Fibroblast of skin of left biceps (primary cell): ENCODE measurements around the gene SMCO3.
"Not testable (repeated sequence)": the region's sequence is repeated elsewhere in the genome, so short reads cannot be mapped to it uniquely, and the experiment has no call there.

ENCODE experiments used
- DNase-seq, 2 experiments: peaks; one replicate each; pipeline ENCODE4 v3.0.0-alpha.2; 2013; ENCODE audit warnings: low read depth in 2 of 2

SMCO3 gene

DNA sequence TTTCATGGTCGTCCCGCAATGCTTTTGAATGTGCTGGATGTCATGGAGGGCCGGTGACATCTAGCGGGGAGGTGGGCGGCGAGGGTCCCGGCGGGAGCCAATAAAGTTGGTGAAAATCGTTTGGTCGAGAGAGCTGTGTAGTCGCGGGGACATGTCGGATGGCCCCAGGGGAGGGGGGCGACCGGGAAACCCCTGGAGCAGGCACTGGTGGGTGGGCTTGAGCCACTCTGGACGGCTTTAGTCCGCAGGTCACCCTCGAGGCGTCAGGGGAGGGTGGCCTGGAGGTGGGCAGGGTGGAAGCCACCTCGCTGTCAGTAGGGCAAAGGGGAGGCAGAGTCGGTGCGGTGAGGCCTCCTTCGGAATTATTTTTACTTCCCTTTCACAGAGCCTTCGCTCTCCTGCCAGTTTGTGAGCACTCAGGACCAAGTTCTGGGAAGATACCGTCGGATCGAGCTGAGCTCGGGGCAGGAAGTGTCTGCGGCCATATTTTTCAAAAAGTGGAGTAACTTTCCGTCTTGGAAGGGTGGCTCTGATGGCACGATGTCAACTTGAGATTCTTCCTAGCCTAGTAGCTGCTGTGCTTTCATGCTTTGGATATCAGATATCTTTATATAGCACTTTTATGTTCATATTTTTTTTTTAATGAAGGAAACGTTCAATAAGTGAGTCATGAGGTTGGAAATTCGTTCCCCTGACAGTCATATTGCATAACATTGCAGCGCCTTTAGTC, 38.9 kb downstream of the SMCO3 start:
- DNase-seq = peak; percentile 55 to 58

DNA sequence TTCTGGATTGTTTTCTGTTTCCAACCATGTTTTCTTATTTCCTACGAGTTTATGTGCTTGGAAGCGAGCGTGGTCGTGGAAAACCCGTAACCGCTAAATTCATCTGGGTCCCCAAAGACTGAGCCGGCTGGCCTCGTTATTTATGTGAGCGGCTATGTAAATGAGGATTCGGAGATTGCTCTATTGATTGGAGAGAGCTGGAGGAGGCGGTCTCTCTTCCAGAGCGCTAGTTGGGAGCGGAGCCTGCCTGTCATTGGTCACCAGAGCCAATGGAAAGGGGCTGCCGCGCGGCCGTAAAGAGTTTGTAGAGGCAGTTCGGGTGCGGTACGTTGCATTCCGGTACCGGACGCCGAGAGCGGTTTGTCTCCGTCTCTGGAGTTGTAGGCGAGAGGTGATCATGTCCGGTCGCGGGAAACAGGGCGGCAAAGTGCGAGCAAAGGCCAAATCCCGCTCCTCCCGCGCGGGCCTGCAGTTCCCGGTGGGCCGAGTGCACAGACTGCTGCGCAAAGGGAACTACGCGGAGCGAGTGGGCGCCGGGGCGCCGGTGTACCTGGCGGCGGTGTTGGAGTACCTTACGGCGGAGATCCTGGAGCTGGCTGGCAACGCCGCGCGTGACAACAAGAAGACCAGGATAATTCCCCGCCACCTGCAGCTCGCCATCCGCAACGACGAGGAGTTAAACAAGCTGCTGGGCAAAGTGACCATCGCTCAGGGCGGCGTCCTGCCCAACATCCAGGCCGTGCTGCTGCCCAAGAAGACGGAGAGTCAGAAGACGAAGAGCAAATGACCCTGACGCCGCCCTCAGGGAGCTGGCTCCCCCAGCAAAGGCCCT, 39.7 kb downstream of the SMCO3 start:
- peak; percentile 89 for DNase-seq

GRCh38 chr12:14773685-14774073, 40.3 kb downstream of the SMCO3 start:
- DNase-seq = no peak

DNA sequence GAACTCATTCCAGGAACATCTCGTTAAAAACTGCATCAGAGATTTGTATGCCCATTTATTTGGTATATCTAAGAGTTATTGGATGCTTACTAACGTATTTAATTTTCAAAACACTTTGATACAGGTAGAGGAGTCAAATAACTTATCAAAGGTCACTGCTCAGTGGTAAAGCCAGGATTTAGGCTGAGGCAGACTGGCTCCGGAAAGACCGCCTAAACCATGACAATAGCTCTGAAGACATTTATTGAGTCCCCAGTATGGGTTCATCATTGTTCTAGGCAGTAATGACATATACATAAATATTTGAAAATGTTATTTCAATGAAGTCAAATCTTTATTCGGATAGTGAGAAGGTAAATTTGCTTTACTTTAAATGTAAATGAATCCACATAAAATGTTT, 41.0 kb downstream of the SMCO3 start:
- no peak for DNase-seq

- no peak for DNase-seq
Observed at GRCh38 chr12:14771651-14772137, 42.3 kb downstream of the SMCO3 start.

DNA sequence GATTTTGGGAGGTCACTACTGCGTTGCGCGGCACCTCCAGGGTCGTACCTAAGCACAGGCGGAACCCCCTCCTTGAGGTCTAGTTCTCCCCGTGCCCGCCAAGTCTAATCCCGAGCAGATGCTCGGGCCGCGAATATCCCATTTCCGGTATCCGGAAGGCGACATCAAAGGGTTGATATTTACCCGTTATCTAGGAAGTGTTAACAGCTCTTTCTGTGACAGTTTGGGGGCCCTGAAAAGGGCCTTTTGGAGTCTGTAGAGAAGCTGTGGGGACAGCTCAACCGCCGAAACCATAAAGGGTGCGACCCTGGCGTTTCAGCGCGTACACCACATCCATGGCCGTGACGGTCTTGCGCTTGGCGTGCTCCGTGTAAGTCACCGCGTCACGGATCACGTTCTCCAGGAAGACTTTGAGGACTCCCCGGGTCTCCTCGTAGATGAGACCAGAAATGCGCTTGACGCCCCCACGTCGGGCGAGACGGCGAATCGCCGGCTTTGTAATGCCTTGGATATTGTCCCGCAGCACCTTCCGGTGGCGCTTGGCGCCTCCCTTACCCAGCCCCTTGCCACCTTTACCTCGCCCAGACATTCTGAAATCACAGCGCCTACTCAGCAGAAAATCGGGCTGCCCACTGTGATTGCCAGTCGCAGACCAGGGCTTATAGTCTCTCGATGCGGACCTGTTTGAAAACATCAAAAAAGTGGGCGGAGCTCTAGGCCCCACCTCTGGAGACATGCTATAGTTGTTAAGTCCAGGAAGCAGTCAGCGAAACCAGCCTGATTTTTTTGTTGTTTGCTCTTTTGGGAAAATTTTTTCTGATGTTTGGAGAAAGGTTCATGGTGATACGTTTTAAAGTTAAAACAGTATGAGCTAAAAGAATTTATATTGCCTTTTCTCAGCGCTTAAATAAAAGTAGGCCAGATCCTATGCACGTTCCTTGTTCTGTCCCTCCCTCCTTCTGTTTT, 43.2 kb downstream of the SMCO3 start:
- DNase-seq = peak; percentile 84 to 85

- peak; percentile 21 to 24 for DNase-seq
Observed at GRCh38 chr12:14769969-14770495, 44.0 kb downstream of the SMCO3 start.

GRCh38 chr12:14769466-14769968, 44.5 kb downstream of the SMCO3 start:
- DNase-seq = no peak

DNA sequence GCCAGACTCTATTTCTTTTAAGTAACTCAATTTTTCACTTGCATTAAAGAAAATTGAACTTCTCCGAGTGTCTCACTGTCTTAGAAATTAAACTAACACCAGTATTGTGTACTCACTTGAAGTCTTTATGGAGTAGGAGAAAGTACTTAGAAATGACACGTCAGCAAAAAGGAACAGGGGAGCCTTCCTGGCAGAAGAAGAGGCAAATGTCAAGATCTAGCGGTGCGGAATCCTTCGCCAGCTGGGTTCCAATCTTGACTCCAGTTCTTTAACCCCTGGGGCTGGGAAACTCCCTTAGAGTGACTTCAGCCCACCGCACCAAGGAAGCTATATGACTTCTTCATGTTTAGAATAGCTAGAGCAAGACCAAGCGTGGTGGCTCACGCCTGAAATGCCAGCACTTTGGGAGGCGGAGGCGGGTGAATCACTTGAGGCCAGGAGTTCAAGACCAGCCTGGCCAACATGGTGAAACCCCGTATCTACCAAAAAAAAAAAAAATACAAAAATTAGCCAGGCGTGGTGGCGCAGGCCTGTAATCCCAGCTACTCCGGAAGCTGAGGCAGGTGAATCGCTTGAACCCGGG, 45.1 kb downstream of the SMCO3 start:
- DNase-seq = no peak

- DNase-seq = no peak
Observed at GRCh38 chr12:14767617-14768016, 46.4 kb downstream of the SMCO3 start.

DNA sequence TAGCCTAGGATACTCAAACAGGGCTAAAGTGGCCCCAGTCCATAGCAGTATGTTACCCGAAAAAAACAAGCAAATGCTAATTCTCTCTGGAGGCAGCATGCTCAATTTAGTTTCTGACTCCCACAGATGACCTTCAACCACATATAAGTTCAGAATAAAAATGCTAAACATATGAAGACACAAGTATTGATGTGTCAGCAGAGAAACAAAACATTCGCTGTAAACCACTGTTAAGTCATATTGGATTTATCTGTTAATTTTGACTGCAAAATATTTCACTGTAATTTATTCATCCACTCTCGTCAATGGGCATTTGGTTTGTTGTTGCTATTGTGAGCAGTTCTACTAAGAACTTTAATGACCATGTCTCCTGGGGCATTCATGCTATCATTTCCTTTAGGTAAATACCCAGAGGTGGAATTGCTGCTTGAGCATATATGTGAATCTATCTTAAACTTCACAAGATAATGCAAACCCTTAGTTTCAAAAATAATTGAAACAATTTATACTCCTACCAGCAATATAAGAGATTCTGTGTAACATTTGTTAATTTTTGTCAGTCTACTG, 47.2 kb downstream of the SMCO3 start:
- no peak for DNase-seq

- not testable (repeated sequence) for DNase-seq
Observed at GRCh38 chr12:14766020-14766419, 48.0 kb downstream of the SMCO3 start.

GRCh38 chr12:14765398-14765797, 48.6 kb downstream of the SMCO3 start:
- no peak for DNase-seq

DNA sequence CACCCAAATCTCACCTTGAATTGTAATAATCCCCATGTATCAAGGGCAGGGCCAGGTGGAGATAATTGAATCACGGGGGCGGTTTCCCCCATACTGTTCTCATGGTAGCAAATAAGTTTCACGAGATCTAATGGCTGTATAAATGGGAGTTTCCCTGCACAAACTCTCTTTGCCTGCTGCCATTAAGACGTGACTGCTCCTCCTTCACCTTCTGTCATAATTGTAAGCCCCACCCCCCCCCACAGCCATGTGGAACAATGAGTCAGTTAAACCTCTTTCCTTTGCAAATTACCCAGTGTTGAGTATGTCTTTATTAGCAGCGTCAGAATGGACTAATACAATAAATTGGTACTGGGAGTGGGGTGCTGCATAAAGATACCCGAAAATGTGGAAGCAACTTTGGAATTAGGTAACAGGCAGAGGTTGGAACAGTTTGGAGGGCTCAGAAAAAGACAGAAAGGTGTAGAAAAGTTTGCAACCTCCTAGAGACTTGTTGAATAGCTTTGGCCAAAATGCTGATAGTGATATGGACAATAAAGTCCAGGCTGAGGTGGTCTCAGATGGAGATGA, 54.2 kb downstream of the SMCO3 start:
- DNase-seq = not testable (repeated sequence)

DNA sequence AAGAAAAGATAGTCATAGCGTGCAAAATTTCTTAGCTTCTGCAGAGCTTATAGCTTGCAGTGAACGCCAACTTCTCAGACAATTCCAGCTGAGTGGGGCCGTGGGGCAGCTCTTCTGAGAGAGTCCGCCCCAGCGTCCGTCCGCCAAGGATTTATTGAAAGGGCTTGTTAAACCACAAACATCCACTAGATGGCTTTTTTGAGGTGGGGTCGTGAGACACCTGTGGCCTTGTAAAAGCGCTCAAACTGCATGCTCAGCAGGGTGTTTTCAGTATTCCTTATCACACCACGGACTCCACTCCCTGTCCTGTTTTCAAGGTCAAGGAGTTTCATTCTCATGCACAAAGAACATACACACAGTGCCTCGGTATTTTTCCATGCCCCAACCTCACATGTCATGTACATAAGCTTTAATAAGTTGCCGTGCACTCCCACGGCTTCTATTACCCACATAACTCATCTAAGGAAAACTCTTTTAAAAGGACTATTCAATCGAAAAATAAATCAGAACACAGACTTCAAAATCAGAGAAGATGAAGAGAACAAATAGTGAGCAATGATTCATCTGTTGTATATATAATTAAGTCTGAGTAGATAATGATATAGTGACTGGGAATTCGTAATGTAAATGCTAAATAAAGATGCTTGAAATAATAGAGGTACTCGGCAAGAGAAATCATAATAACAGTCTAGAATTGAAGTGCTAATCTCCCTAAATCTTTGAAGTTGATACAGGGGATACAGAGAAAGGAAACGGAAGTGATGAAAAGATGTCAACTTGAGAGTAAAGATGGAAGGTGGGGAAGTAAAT, 57.4 kb downstream of the SMCO3 start:
- no peak for DNase-seq
